H1 (cell line): Measurements from ENCODE around the gene PNMA8C. TPM values are rescaled to one million over a fixed set of nuclear protein-coding genes. Genes with fewer than 3 reads are reported as not detected.

ENCODE experiments used
- CTCF ChIA-PET: fragments of 300-600 bp; sonication (Branson Sonifier 250); formaldehyde crosslinking; loops from one replicate; lab custom pipeline; 2021; ENCODE audit not compliant: partially characterized antibody; lab: Charles Lee
- POLR2A ChIA-PET: fragments of 300-600 bp; sonication (Branson Sonifier 250); formaldehyde crosslinking; loops from one replicate; lab custom pipeline; 2021; ENCODE audit warnings: inconsistent platforms; ENCODE audit not compliant: partially characterized antibody; lab: Charles Lee
- DNase-seq, 2 experiments: peaks; one replicate each; pipeline versions ENCODE4 v3.0.0 to v3.0.0-alpha.2; 2010 to 2022; ENCODE audit warnings: low spot score in 2 of 2, low read depth in 1 of 2, mixed read lengths in 1 of 2
- FAIRE-seq: peaks from 2 replicates; lab custom pipeline; 2011; peaks lifted over from hg19 to GRCh38; lab: Jason Lieb, UNC
- H2AFZ ChIP-seq: 2 replicates; pipeline ENCODE4 v1.8.1; 2012; ENCODE audit warnings: low read length, inconsistent platforms
- H2AK5ac ChIP-seq: 2 replicates; pipeline ENCODE4 v1.6.1; 2013; ENCODE audit warnings: low read depth, low read length
- H2BK120ac ChIP-seq: replicated peaks from 2 replicates; pipeline ENCODE3; 2013; ENCODE audit warnings: low read depth, low read length, inconsistent platforms
- H2BK12ac ChIP-seq: 2 replicates; pipeline ENCODE4 v1.6.1; 2013; ENCODE audit warnings: low read depth, low read length
- H2BK15ac ChIP-seq: 2 replicates; pipeline ENCODE4 v1.6.1; 2013; ENCODE audit warnings: low read length
- H2BK20ac ChIP-seq: 2 replicates; pipeline ENCODE4 v1.6.1; 2013; ENCODE audit warnings: low read length
- H2BK5ac ChIP-seq: 2 replicates; pipeline ENCODE4 v1.6.1; 2013; ENCODE audit warnings: low read depth, low read length
- H3K14ac ChIP-seq: 2 replicates; pipeline ENCODE4 v1.6.1; 2013; ENCODE audit warnings: inconsistent platforms; ENCODE audit not compliant: insufficient read length
- H3K18ac ChIP-seq: 2 replicates; pipeline ENCODE4 v1.6.1; 2013; ENCODE audit warnings: low read length; ENCODE audit errors: extremely low read depth
- H3K23ac ChIP-seq: 2 replicates; pipeline ENCODE4 v1.6.1; 2013; ENCODE audit warnings: inconsistent platforms; ENCODE audit not compliant: insufficient read length
- H3K23me2 ChIP-seq: 2 replicates; pipeline ENCODE4 v1.6.1; 2013; ENCODE audit warnings: low read depth, low read length
- H3K27ac ChIP-seq: 2 replicates; pipeline ENCODE4 v1.6.1; 2011; ENCODE audit warnings: low read depth, low read length, inconsistent platforms
- H3K27me3 ChIP-seq, 4 experiments: replicated peaks in 1 of 4; 1 replicate in 1 of 4; 2 replicates in 3 of 4; pipeline versions ENCODE4 v1.6.1 to v1.8.1; 2011 to 2013; ENCODE audit warnings: low read length in 3 of 4, mild to moderate bottlenecking in 3 of 4, inconsistent platforms in 2 of 4, mixed read lengths in 2 of 4, moderate library complexity in 1 of 4; ENCODE audit not compliant: control insufficient read depth in 3 of 4, insufficient read depth in 3 of 4; ENCODE audit errors: extremely low read depth in 1 of 4
- H3K36me3 ChIP-seq, 4 experiments: 2 replicates each; pipeline versions ENCODE4 v1.6.1 to v1.8.1; 2011 to 2013; ENCODE audit warnings: mild to moderate bottlenecking in 4 of 4, low read length in 3 of 4, moderate library complexity in 2 of 4, control low read depth in 1 of 4, inconsistent platforms in 1 of 4; ENCODE audit not compliant: insufficient read depth in 4 of 4, control insufficient read depth in 2 of 4
- H3K4ac ChIP-seq: replicated peaks from 2 replicates; pipeline ENCODE3; 2013; ENCODE audit warnings: low read length, low read depth, mixed read lengths, inconsistent platforms; ENCODE audit not compliant: insufficient read length
- H3K4me1 ChIP-seq, 4 experiments: replicated peaks in 1 of 4; 1 replicate in 1 of 4; 2 replicates in 3 of 4; pipeline versions ENCODE4 v1.6.1 to v1.8.1; 2011 to 2013; ENCODE audit warnings: low read length in 3 of 4, inconsistent platforms in 2 of 4, mixed read lengths in 1 of 4; ENCODE audit not compliant: insufficient read depth in 4 of 4, control insufficient read depth in 3 of 4
- H3K4me2 ChIP-seq, 2 experiments: 2 replicates each; pipeline versions ENCODE4 v1.6.1 to v1.8.1; 2011 to 2013; ENCODE audit warnings: low read depth in 2 of 2, low read length in 2 of 2, control low read depth in 1 of 2, inconsistent platforms in 1 of 2, mild to moderate bottlenecking in 1 of 2; ENCODE audit not compliant: insufficient read depth in 1 of 2
- H3K4me3 ChIP-seq, 4 experiments: fragments of 200-600, 300-600 bp in 1 of 4; sonication (generic), shearing (Covaris generic), sonication (Bioruptor Twin) in 1 of 4; 2 replicates each; pipeline versions ENCODE4 v1.5.1 to v1.8.1; 2011 to 2016; ENCODE audit warnings: low read length in 4 of 4, low read depth in 3 of 4, control low read depth in 2 of 4, inconsistent platforms in 2 of 4, mild to moderate bottlenecking in 2 of 4, mixed read lengths in 1 of 4, moderate library complexity in 1 of 4; ENCODE audit not compliant: insufficient read depth in 2 of 4; ENCODE audit errors: extremely low read depth in 1 of 4
- H3K56ac ChIP-seq: replicated peaks from 2 replicates; pipeline ENCODE3; 2013; ENCODE audit warnings: low read depth, mild to moderate bottlenecking, mixed read lengths, low read length, inconsistent platforms; ENCODE audit not compliant: insufficient read length
- H3K79me1 ChIP-seq: 2 replicates; pipeline ENCODE4 v1.6.1; 2013; ENCODE audit warnings: low read depth, low read length, control low read depth
- H3K79me2 ChIP-seq, 2 experiments: 2 replicates each; pipeline versions ENCODE4 v1.6.1 to v1.8.1; 2012 to 2013; ENCODE audit warnings: low read length in 2 of 2, mild to moderate bottlenecking in 2 of 2, inconsistent platforms in 1 of 2; ENCODE audit not compliant: insufficient read depth in 2 of 2, control insufficient read depth in 1 of 2
- H3K9ac ChIP-seq, 4 experiments: replicated peaks in 1 of 4; 1 replicate in 1 of 4; 2 replicates in 3 of 4; pipeline versions ENCODE4 v1.6.1 to v1.8.1; 2011 to 2013; ENCODE audit warnings: low read depth in 3 of 4, low read length in 3 of 4, control low read depth in 2 of 4, mild to moderate bottlenecking in 2 of 4, moderate library complexity in 2 of 4, inconsistent platforms in 1 of 4; ENCODE audit errors: extremely low read depth in 1 of 4
- H3K9me3 ChIP-seq, 2 experiments: 2 replicates each; pipeline versions ENCODE4 v1.6.1 to v1.8.1; 2012 to 2013; ENCODE audit warnings: mild to moderate bottlenecking in 2 of 2, moderate library complexity in 2 of 2, control low read depth in 1 of 2, inconsistent platforms in 1 of 2, low read depth in 1 of 2, low read length in 1 of 2, mixed read lengths in 1 of 2; ENCODE audit not compliant: insufficient read depth in 2 of 2
- H4K20me1 ChIP-seq, 2 experiments: replicated peaks in 1 of 2; 2 replicates each; pipeline versions ENCODE3 to v1.8.1; 2011 to 2013; ENCODE audit warnings: inconsistent platforms in 2 of 2, low read length in 2 of 2, mild to moderate bottlenecking in 1 of 2; ENCODE audit not compliant: insufficient read depth in 2 of 2, control insufficient read depth in 1 of 2
- H4K5ac ChIP-seq: 2 replicates; pipeline ENCODE4 v1.6.1; 2013; ENCODE audit warnings: low read length, low read depth, mixed read lengths, inconsistent platforms; ENCODE audit not compliant: insufficient read length
- H4K8ac ChIP-seq: 2 replicates; pipeline ENCODE4 v1.8.0; 2013; ENCODE audit warnings: mild to moderate bottlenecking, moderate library complexity, low read length, inconsistent platforms; ENCODE audit not compliant: insufficient read depth; ENCODE audit errors: extremely low read depth
- H4K91ac ChIP-seq: replicated peaks from 2 replicates; pipeline ENCODE3; 2013; ENCODE audit warnings: low read length, mixed read lengths, inconsistent platforms; ENCODE audit not compliant: insufficient read length
- EP300 ChIP-seq, 2 experiments: IDR thresholded peaks; 1 replicate in 1 of 2; 2 replicates in 1 of 2; pipeline ENCODE4 v1.6.1; 2011 to 2012; ENCODE audit warnings: low read depth in 2 of 2, low read length in 2 of 2, mild to moderate bottlenecking in 2 of 2, borderline replicate concordance in 1 of 2, inconsistent platforms in 1 of 2, moderate library complexity in 1 of 2
- KDM1A ChIP-seq: fragments of 200-600, 300-600 bp; sonication (generic); IDR thresholded peaks from 2 replicates; pipeline ENCODE4 v1.7.1; 2016; ENCODE audit warnings: mild to moderate bottlenecking, low read length, borderline replicate concordance
- SIRT6 ChIP-seq: IDR thresholded peaks from one replicate; pipeline ENCODE4 v1.7.1; 2012; ENCODE audit warnings: low read length, inconsistent platforms
- SIX5 ChIP-seq: IDR thresholded peaks from 2 replicates; pipeline ENCODE4 v1.6.1; 2011; ENCODE audit warnings: mild to moderate bottlenecking, low read depth, low read length
- SP4 ChIP-seq: IDR thresholded peaks from 2 replicates; pipeline ENCODE4 v1.6.1; 2012; ENCODE audit warnings: low read length, inconsistent platforms
- SRF ChIP-seq: IDR thresholded peaks from 2 replicates; pipeline ENCODE4 v1.6.1; 2011; ENCODE audit warnings: mild to moderate bottlenecking, low read depth, low read length, moderate library complexity
- ZNF274 ChIP-seq: IDR thresholded peaks from 2 replicates; pipeline ENCODE4 v1.7.0; 2012; ENCODE audit warnings: low read length, borderline replicate concordance; ENCODE audit errors: extremely low read depth
- WGBS, 2 experiments: shearing (Covaris generic) in 1 of 2; methylation state at CpG; one replicate each; pipeline versions ENCODE4 v1.1.6 to v1.1.7; 2013 to 2015; ENCODE audit warnings: low lambda C conversion rate in 2 of 2, mixed read lengths in 2 of 2, inconsistent platforms in 1 of 2, low coverage in 1 of 2, missing lambda C conversion rate in 1 of 2; ENCODE audit not compliant: insufficient replicate concordance in 2 of 2, insufficient coverage in 1 of 2, insufficient read length in 1 of 2; ENCODE audit errors: extremely low coverage in 1 of 2, missing lambda C conversion rate in 1 of 2; 5-methylcytosine and 5-hydroxymethylcytosine counted together
- polyA plus RNA-seq, 7 experiments: library from polyadenylated mRNA; depleted of rRNA in 3 of 7; stranded (reverse) in 5 of 7; unstranded in 2 of 7; fragments of >200 nt in 5 of 7; fragments of 200-250 nt in 2 of 7; gene quantifications; 1 replicate in 5 of 7; 2 replicates in 1 of 7; 4 replicates in 1 of 7; pipeline versions ENCODE4 v1.2.1 to v1.2.3, GENCODE V29; 2011 to 2013; ENCODE audit warnings: missing spikeins in 2 of 7, mixed read lengths in 2 of 7
- total RNA-seq: library from RNA; stranded (reverse); fragmentation: NEBNext Ultra II Directional; extraction: Animal tissue kit (Norgen Biotek cat#: 25700); gene quantifications from 2 replicates; pipeline ENCODE4 v1.2.1, GENCODE V29; 2021

The PNMA8C gene
- total and polyA plus RNA-seq, 2 of the 8 experiments (the other 6 are each of a cell fraction or from before 2014, with no cell fraction given): 0.53 to 1.8 TPM

- H4K91ac ChIP-seq: no peak overlapping the region
- no peak for DNase-seq
Measured at GRCh38 chr19:46406976-46407375, 21.8 kb downstream of the PNMA8C start.

More at GRCh38 chr19:46406976-46407375, 21.8 kb downstream of the PNMA8C start:
- no peak overlapping the region for H4K5ac ChIP-seq
- H4K8ac ChIP-seq: no peak overlapping the region
- no peak overlapping the region; a peak in 1 of 7 replicates for H3K9ac ChIP-seq
- H3K23ac ChIP-seq: no peak overlapping the region
- H3K27me3 ChIP-seq: peaks cover 0 to 34% (median 24%) of the 10 kb centered on the region in 4 experiments; a peak in 6 of 7 replicates
- H3K18ac ChIP-seq: no peak overlapping the region
- no peak overlapping the region for H2BK12ac ChIP-seq
- no peak overlapping the region for H2BK5ac ChIP-seq
- H3K4ac ChIP-seq: no peak overlapping the region
- ChIA-PET CTCF (interaction anchor here (1.0 to 15.2 kb wide), 7 partner anchors 11 to 131 kb away, joined by 3 to 254 read pairs (median 15); no protein-coding TSS in a partner anchor), POLR2A (interaction anchor here (0.9 to 1.1 kb wide), 2 partner anchors 29 to 39 kb away, joined by 3 read pairs; no protein-coding TSS in a partner anchor)
- H2AK5ac ChIP-seq: no peak overlapping the region
- H3K23me2 ChIP-seq: peaks cover 23% of the 10 kb centered on the region
- peak overlapping the region; percentile 34 to 89 for H3K4me2 ChIP-seq
- H2BK15ac ChIP-seq: no peak overlapping the region
- H3K4me1 ChIP-seq: peaks cover 0 to 27% (median 20%) of the 10 kb centered on the region in 4 experiments; a peak in 5 of 7 replicates
- 20% methylated on average over 6 of the region's 6 CpGs; no CpG with 5 or more reads in 1 of the 2 experiments for WGBS, 2 experiments
- H3K9me3 ChIP-seq: no peaks in the 10 kb centered on the region
- H3K79me2 ChIP-seq: peaks cover 0 to 12% of the 10 kb centered on the region in 2 experiments; a peak in 2 of 4 replicates
- no peak overlapping the region for H2BK20ac ChIP-seq
- no peak overlapping the region for H2BK120ac ChIP-seq
- H3K4me3 ChIP-seq: peak overlapping the region in 1 of 4 experiments; percentile 10; a peak in 2 of 8 replicates
- no peak overlapping the region for H3K14ac ChIP-seq
- no peak overlapping the region for H3K27ac ChIP-seq
- H3K79me1 ChIP-seq: peaks cover 3% of the 10 kb centered on the region
- H4K20me1 ChIP-seq: peaks cover 6 to 12% of the 10 kb centered on the region in 2 experiments
- no peak for FAIRE-seq
- H3K56ac ChIP-seq: no peak overlapping the region
- TF ChIP-seq EP300 (IDR thresholded peaks at IDR 0.05; ENCODE audit: borderline replicate concordance in 1 of 2, low read depth in 2 of 2, low read length in 2 of 2) (no peak), ZNF274 (no peak), SIRT6 (no peak), SP4 (no peak), KDM1A (no peak), SIX5 (no peak), SRF (no peak)
- H3K36me3 ChIP-seq: 0 out of 8 replicates have a peak, but pooled peaks cover 0 to 2% (median 0%) of the 10 kb centered on the region in 4 experiments
- H2AFZ ChIP-seq: no peak overlapping the region
